Measurements from ENCODE around the gene FADS6.
A peak's percentile ranks its signal among the peaks of the same experiment; 100 is the strongest.

FADS6 gene

GRCh38 chr17:74864866-74865395 lies 28.5 kb downstream of the FADS6 start:
- DNase-seq = peak; percentile 53

- no peak for DNase-seq
Observed at GRCh38 chr17:74864297-74864865, 29.1 kb downstream of the FADS6 start.

- no peak for DNase-seq
Observed at GRCh38 chr17:74863420-74864296, 29.8 kb downstream of the FADS6 start.

GRCh38 chr17:74862919-74863318 lies 30.5 kb downstream of the FADS6 start:
- DNase-seq = no peak

GRCh38 chr17:74862108-74862901 lies 31.1 kb downstream of the FADS6 start:
- peak; percentile 65 for DNase-seq

DNA sequence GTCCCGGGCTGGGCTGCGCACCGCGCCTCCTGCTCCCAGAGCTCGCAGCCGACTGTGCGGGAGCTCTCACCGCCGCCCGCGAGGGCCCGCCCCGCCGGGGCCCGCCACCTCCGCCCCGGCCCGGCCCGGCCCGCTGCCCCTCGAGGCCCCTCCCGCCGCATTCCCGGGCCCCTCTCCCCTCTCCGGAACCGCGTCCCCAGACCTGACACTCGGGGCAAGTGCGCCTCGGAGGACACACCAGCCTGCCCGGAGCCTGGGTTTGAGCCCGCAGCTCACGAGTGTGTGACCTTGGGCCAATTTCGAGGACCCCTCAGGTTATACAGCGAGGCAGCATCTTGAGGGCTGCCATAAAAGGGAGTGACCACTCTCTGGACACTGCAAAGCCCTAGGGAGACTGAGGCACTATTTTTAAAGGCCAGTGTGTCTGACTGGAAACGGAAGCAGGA lies 31.7 kb downstream of the FADS6 start:
- DNase-seq = no peak

GRCh38 chr17:74860872-74861661 lies 32.4 kb downstream of the FADS6 start:
- DNase-seq = no peak

GRCh38 chr17:74860229-74860871 lies 33.1 kb downstream of the FADS6 start:
- DNase-seq = no peak

DNA sequence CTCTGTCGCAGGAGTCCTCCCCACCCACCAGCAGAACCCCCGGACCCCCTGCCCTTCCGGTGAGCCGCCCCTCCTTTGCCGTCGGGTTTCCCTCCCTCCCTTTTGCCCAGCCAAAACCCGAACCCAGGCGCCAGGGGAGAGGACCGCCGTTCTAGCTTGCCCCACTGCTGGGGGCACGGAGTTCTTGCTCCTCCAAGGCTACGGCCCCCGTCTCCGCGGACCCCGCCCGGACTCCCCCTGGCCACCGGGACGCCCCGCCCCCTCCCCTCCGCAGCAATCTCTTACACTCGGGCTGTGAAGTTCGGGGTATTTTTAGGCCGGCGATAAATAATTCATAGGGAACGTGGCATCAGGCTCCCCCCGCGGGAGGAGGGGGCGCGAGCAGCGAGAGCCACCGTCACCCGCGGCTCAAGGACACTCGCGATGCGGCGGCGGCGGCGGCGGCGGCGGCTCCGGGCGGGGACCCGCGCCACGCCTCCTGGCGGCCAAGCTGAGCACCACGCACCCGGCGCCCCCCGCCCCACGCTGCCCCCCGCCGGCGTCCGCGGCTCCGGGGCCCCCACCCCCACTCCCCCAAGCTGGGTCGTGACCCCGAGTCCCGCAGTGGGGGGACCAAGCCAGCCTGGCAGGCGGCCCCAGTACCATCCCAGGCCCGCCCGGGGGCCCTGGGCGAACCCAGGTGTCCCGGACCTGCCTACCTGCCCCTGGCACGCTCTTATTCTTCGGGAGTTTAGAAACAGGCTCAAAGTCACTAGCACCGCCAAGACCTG lies 33.8 kb downstream of the FADS6 start, which contains the start of gene GRIN2C:
GRIN2C (minus strand) TSS at position 427 of the 770 bp plus-strand sequence. CDS start 4,793 bp downstream, outside the sequence.
- DNase-seq = peak; percentile 14

- no peak for DNase-seq
Observed at GRCh38 chr17:74858672-74859458, 34.6 kb downstream of the FADS6 start.

- no peak for DNase-seq
Observed at GRCh38 chr17:74857191-74857590, 36.2 kb downstream of the FADS6 start.

GRCh38 chr17:74856112-74856511 lies 37.3 kb downstream of the FADS6 start:
- DNase-seq = no peak

- DNase-seq = no peak
Observed at GRCh38 chr17:74855323-74855722, 38.1 kb downstream of the FADS6 start.

- no peak for DNase-seq
Observed at GRCh38 chr17:74854792-74855191, 38.6 kb downstream of the FADS6 start.

DNA sequence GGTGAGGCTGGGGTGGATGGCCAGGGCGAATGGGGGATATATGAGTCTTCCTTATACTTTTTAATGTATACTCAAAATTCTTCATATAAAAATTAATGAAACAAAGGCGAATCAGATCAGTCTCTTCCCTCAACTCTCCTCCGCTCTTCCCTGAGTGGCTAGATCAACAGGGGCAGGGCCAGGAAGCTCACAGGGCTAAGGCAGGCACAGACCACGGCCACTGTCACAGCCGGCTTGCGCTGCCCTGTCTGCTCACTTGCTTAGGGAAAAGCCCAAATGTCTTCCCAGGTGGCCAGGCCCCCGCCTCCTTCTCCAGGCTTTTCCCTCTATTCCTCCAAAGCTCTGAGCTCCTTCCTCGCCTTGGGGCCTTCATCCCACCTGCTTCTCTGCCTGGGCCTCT lies 39.8 kb downstream of the FADS6 start:
- DNase-seq = no peak

DNA sequence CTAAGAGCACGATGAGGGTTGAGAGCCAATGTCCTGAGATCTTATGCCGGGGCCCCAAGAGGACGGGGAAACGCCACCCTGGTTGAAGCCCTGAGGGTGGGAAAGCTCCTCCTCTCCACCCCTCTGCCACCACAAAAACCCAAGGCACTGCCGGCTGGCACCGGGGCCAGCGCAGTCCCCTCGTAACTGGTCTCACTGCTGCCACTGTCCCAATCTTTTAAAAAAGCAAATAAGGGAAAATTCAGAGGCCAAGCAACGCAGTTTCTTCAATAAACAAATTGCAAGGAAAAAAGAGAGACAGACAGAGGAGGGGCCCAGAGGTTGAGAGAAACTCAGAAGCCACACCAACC lies 40.4 kb downstream of the FADS6 start:
- DNase-seq = no peak

DNA sequence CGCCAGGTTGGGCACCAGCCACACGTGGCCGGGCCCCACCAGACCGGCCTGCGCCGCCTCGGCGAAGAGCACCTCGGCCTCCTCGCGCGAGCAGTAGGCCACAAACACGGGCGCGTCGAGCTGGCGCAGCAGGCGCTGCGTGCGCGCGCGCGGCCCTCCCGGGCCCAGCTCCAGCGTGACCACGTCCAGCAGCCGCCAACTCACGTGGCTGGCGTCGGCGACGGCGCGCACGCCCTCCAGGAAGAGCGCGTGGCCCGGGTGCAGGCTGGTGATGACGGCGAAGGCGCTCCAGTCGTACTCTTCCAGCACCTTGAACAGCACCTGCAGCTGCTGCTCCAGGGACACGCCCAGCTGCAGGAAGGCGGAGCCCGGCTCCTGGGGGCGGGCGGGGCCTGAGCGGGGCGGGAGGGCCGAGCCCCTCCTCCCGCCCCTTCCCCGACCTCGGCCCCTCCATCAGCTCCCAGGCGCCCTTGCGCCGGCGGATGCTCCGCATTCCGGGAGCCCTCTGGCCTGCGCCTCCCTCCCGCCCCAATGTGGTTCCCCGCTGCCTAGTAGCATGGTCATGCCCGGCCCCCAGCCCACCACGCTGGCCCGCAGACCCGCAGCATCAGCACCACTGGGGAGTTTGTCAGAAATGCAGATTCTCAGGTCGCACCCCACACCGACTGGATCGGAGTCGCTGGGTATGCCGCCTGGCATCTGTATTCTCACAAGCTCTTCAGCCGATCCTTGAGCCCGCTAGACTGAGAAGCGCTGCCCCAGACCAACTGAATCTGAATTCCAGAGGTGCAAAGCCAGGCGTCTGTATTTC lies 41.0 kb downstream of the FADS6 start:
- peak; percentile 62 for DNase-seq

DNA sequence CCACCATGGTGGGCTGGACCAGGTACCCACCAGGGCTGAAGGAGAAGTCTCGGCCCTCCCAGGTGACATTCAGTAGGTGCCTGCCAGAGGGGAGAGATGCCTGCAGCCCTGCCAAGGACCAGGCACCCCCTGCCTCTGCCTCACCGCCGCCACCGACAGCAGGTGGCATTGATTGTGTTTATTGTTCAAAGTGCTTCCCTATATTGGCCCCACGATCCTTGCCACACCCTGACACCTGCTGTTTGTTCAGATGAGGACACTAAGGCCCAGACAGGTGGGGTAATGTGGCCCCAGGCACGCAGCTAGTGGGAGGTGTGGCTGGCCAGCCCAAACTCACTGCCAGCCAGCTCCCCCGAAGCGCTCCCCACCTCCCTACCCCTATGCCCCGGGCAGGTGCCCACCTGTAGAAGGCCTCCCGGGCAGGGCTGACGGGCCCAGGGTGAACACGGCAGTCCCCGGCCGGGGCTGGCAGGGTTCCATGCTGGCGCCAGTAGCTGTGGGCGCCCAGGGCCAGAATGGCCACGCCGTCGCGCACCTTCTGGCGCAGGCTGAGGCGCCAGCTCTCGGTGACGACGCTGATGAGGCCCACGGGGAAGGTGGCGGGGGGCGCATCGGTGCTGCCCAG lies 41.7 kb downstream of the FADS6 start:
- no peak for DNase-seq

GRCh38 chr17:74850914-74851313 lies 42.5 kb downstream of the FADS6 start:
- no peak for DNase-seq

Data from stimulated activated naive CD4-positive, alpha-beta T cell treated with Interleukin-2 at 50 U/mL for 16 hours (primary cell).